Smooth muscle cell (in vitro differentiated cells): Measurements from ENCODE around the gene TSACC. TPM values are rescaled to one million over a fixed set of nuclear protein-coding genes. Genes with fewer than 3 reads are reported as not detected.

Experiments used
- DNase-seq: peaks from one replicate; lab custom pipeline; 2025; ENCODE audit not compliant: unreplicated experiment; lab: John Stamatoyannopoulos, UW
- H2AFZ ChIP-seq: fragments of 200-600 bp; sonication (generic); 2 replicates; pipeline ENCODE4 v1.6.0; 2016; ENCODE audit warnings: antibody characterized with exemption, low read depth, mild to moderate bottlenecking
- H3F3A ChIP-seq: fragments of 200-600 bp; sonication (generic); 2 replicates; pipeline ENCODE4 v1.6.0; 2017; ENCODE audit warnings: antibody characterized with exemption, low read depth
- H3K27ac ChIP-seq: fragments of 200-600 bp; sonication (generic); 2 replicates; pipeline ENCODE4 v1.5.1; 2016; ENCODE audit warnings: low read depth, mild to moderate bottlenecking
- H3K27me3 ChIP-seq: fragments of 200-600 bp; sonication (generic); 2 replicates; pipeline ENCODE4 v1.6.1; 2016; ENCODE audit warnings: low read depth, mild to moderate bottlenecking
- H3K36me3 ChIP-seq: fragments of 200-600 bp; sonication (generic); 2 replicates; pipeline ENCODE4 v1.5.1; 2016; ENCODE audit warnings: low read depth
- H3K4me1 ChIP-seq: fragments of 200-600 bp; sonication (generic); 2 replicates; pipeline ENCODE4 v1.5.1; 2016; ENCODE audit warnings: low read depth
- H3K4me2 ChIP-seq: fragments of 200-600 bp; sonication (generic); 2 replicates; pipeline ENCODE4 v1.6.0; 2016; ENCODE audit warnings: mild to moderate bottlenecking
- H3K4me3 ChIP-seq: fragments of 200-600 bp; sonication (generic); 2 replicates; pipeline ENCODE4 v1.5.1; 2016; ENCODE audit warnings: mild to moderate bottlenecking
- H3K79me2 ChIP-seq: fragments of 200-600 bp; sonication (generic); 2 replicates; pipeline ENCODE4 v1.6.0; 2016; ENCODE audit warnings: low read depth, mild to moderate bottlenecking
- H3K9ac ChIP-seq: fragments of 200-600 bp; sonication (generic); 2 replicates; pipeline ENCODE4 v1.6.0; 2016; ENCODE audit warnings: low read depth
- H3K9me3 ChIP-seq: fragments of 200-600 bp; sonication (generic); replicated peaks from 2 replicates; pipeline ENCODE4 v1.5.1; 2016; ENCODE audit warnings: low read depth
- H4K20me1 ChIP-seq: fragments of 200-600 bp; sonication (generic); 2 replicates; pipeline ENCODE4 v1.6.0; 2016; ENCODE audit warnings: low read depth
- WGBS: methylation state at CpG from one replicate; pipeline ENCODE4 v1.1.7; 2016; ENCODE audit warnings: low lambda C conversion rate; 5-methylcytosine and 5-hydroxymethylcytosine counted together
- polyA plus RNA-seq: library from polyadenylated mRNA; unstranded; fragments of >200 nt; fragmentation: Nextera tagmentation; extraction: Ambion mirVana; gene quantifications from 2 replicates; pipeline ENCODE4 v1.2.1, GENCODE V29; 2016
- total RNA-seq: library from RNA; depleted of rRNA; stranded (reverse); fragments of >200 nt; gene quantifications from 2 replicates; pipeline ENCODE4 v1.2.3, GENCODE V29; 2014
- TF ChIP-seq, protein P1 (sequence below): fragments of 200-600 bp; sonication (generic); IDR thresholded peaks from 2 replicates; pipeline ENCODE4 v1.5.1; 2017; ENCODE audit warnings: borderline replicate concordance, mild to moderate bottlenecking, antibody characterized with exemption; ENCODE audit not compliant: insufficient read depth, poor library complexity, severe bottlenecking

The TSACC gene
- total and polyA plus RNA-seq, 2 experiments from 2014 or later, result 0.54 TPM; not detected in 1

DNA sequence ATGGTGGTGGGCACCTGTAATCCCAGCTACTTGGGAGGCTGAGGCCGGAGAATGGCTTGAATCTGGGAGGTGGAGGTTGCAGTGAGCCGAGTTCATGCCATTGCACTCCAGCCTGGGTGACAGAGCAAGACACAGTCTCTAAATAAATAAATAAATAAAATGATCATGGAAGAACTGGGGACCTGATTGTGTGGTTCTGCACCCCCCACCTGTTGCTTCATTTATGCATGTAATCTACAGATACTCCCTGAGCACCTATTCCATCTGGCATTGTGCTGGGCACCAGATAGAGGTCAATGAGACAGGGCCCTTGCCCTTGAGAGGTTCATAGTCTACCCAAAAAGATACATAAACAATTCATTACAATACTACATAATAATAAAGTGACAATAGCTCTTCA, 19.7 kb downstream of the TSACC start:
- Histone ChIP-seq H3F3A (no peaks in the 10 kb centered on the region), H3K27ac (no peak overlapping the region), H4K20me1 (no peaks in the 10 kb centered on the region), H3K79me2 (no peaks in the 10 kb centered on the region), H3K4me3 (no peak overlapping the region), H2AFZ (no peak overlapping the region), H3K27me3 (peaks cover 19% of the 10 kb centered on the region), H3K4me1 (no peaks in the 10 kb centered on the region), H3K9me3 (no peaks in the 10 kb centered on the region), H3K36me3 (no peaks in the 10 kb centered on the region), H3K9ac (no peak overlapping the region), H3K4me2 (no peak overlapping the region)
- TF ChIP-seq, protein P1, sequence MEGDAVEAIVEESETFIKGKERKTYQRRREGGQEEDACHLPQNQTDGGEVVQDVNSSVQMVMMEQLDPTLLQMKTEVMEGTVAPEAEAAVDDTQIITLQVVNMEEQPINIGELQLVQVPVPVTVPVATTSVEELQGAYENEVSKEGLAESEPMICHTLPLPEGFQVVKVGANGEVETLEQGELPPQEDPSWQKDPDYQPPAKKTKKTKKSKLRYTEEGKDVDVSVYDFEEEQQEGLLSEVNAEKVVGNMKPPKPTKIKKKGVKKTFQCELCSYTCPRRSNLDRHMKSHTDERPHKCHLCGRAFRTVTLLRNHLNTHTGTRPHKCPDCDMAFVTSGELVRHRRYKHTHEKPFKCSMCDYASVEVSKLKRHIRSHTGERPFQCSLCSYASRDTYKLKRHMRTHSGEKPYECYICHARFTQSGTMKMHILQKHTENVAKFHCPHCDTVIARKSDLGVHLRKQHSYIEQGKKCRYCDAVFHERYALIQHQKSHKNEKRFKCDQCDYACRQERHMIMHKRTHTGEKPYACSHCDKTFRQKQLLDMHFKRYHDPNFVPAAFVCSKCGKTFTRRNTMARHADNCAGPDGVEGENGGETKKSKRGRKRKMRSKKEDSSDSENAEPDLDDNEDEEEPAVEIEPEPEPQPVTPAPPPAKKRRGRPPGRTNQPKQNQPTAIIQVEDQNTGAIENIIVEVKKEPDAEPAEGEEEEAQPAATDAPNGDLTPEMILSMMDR, result no peak
- no peak for DNase-seq
- 94% methylated on average over 2 of the region's 2 CpGs for WGBS

DNA sequence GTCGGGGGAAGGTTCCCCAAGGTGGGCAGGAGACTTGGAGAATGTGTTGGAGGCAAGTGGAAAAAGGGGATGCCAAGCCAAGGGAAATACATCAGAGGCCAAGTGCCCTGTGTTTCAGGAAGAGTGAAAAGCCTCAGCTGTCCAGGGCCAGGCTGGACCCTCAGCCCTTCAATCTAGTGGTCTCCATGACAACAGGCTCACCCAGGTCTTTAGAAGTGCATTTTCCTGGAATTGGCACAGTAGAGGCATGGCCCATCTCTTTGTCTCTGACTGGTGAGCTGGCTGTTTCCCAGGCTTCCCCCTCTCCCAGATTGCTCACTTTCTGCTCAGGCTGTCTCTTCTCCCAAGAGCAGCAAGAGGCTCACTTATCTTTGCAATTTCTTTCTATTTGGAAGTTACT, 20.3 kb downstream of the TSACC start:
- H2AFZ ChIP-seq, result no peak overlapping the region
- no peaks in the 10 kb centered on the region for H3K9me3 ChIP-seq
- H3K79me2 ChIP-seq, result no peaks in the 10 kb centered on the region
- H4K20me1 ChIP-seq, result no peaks in the 10 kb centered on the region
- no peaks in the 10 kb centered on the region for H3K4me1 ChIP-seq
- no peak overlapping the region for H3K27ac ChIP-seq
- H3K4me3 ChIP-seq, result no peak overlapping the region
- no peaks in the 10 kb centered on the region for H3K36me3 ChIP-seq
- no peak overlapping the region for H3K9ac ChIP-seq
- DNase-seq, result no peak
- H3K4me2 ChIP-seq, result no peak overlapping the region
- TF ChIP-seq, protein P1, result no peak
- 94% methylated on average over 1 of the region's 1 CpG for WGBS
- H3K27me3 ChIP-seq, result peaks cover 19% of the 10 kb centered on the region
- no peaks in the 10 kb centered on the region for H3F3A ChIP-seq

DNA sequence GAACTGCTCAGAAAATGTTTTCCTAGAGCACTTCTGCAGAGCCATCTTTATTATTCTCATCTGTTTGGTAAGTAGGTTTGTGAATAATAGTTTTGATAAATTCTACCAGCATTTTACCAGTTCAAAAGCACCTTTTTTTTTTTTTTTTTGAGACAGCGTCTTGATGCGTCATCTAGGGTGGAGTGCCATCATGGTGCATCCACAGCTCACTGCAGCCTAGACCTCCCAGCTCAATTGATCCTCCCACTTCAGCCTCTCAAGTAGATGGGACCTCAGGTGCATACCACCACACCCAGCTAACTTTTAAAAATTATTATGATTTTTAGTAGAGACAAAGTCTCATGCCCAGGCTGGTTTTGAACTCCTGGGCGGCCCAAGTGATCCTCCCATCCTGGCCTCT, 20.9 kb downstream of the TSACC start:
- Histone ChIP-seq H3K27me3 (peaks cover 19% of the 10 kb centered on the region), H3K27ac (no peak overlapping the region), H3K9ac (no peak overlapping the region), H3K4me3 (no peak overlapping the region), H3K4me2 (no peak overlapping the region), H2AFZ (no peak overlapping the region), H4K20me1 (no peaks in the 10 kb centered on the region), H3K36me3 (no peaks in the 10 kb centered on the region), H3K4me1 (no peaks in the 10 kb centered on the region), H3K79me2 (no peaks in the 10 kb centered on the region), H3F3A (no peaks in the 10 kb centered on the region), H3K9me3 (no peaks in the 10 kb centered on the region)
- WGBS, result 97% methylated on average over 3 of the region's 3 CpGs
- TF ChIP-seq, protein P1, result no peak
- DNase-seq, result no peak

DNA sequence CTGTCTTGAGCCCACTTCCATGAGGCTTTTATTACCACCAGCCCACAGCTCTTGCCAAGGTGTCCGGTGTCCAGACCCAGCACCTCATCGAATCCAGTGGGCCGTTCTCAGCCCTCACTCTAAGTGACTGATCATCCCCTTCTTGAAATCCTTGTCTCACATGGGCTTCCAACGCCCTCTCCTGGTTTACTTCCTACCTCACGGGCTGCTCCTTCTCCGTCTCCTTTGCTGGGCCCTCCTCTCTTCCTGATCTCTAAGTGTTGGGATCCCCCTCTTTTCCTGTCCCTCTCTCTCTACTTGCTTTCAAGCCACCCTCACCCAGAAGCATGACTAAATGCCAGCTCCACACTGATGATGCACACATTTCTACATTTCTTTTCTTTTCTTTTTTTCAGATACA, 21.6 kb downstream of the TSACC start:
- no peak overlapping the region for H2AFZ ChIP-seq
- H3K9me3 ChIP-seq, result no peaks in the 10 kb centered on the region
- TF ChIP-seq, protein P1, result no peak
- H3K79me2 ChIP-seq, result no peaks in the 10 kb centered on the region
- no peaks in the 10 kb centered on the region for H3K4me1 ChIP-seq
- H3K4me2 ChIP-seq, result no peak overlapping the region
- no peaks in the 10 kb centered on the region for H3K36me3 ChIP-seq
- H3K27ac ChIP-seq, result no peak overlapping the region
- no peak overlapping the region for H3K9ac ChIP-seq
- WGBS, result 42% methylated on average over 6 of the region's 6 CpGs
- peaks cover 13% of the 10 kb centered on the region for H3K27me3 ChIP-seq
- no peaks in the 10 kb centered on the region for H4K20me1 ChIP-seq
- H3K4me3 ChIP-seq, result no peak overlapping the region
- DNase-seq, result no peak
- no peaks in the 10 kb centered on the region for H3F3A ChIP-seq
